MV-4-11 (cell line): Measurements from ENCODE around the gene SLC5A12.

Experiments
- DNase-seq: peaks from one replicate; lab custom pipeline; 2025; lab: John Stamatoyannopoulos, UW

SLC5A12 gene

DNA sequence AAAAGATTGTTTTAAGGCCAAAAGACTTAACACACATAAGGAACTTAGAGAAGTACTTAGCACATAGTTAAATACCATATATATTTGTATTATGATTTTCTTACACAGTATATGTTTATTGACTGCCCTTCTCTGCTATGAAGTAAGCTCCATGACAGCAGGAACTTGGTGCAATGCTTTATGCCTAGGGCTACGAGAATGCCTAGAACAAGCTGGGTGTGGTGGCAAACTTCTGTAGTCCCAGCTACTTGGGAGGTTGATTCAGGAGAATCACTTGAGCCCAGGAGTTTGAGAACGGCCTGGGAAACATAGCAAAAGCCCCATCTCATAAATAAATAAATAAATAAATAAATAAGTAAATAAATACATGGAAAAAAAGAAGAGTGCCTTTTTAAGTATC lies 1.9 kb downstream of the SLC5A12 start:
- DNase-seq: no peak

GRCh38 chr11:26719289-26719973 lies 2.4 kb downstream of the SLC5A12 start:
- no peak for DNase-seq

DNA sequence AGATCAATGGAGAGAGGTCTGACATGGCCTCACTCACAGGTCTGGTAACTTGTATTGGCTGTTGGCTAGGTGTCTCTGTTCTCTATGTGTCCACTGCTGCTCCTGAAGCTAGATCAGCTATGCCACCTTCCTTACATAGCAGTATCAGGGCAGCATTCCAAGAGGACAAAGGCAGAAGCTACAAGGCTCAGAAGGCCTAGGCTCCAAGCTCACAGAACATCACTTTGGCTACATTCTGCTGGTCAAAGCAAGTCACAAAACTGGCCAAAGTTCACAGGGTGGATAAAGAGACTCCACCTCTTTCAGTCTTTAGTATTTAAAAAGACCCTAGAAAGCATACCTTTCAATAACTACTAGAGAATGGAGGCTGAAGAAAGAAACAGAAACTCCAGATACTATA lies 4.1 kb downstream of the SLC5A12 start:
- DNase-seq: no peak

DNA sequence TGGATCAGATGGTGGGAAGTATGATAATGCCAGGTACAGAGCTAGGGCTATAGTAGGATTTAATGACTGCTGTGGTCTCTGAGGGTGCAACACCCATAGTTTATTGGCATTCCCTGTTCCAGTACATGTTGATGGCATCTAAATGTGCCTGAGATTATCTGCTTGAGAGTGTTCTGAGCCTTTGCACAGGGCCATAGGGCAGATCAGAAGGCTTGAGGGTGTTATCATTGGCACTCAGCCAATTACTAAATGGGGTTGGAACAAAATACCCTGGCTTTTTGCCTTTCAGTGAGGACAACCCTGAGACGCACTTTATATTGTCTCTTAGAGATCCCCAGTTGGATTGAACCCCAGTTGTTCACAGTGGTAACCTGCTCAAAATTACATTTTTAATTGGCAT lies 6.7 kb downstream of the SLC5A12 start:
- DNase-seq: no peak

GRCh38 chr11:26712497-26712896 lies 9.4 kb downstream of the SLC5A12 start:
- DNase-seq: no peak

GRCh38 chr11:26710489-26710888 lies 11.4 kb downstream of the SLC5A12 start:
- no peak for DNase-seq

DNA sequence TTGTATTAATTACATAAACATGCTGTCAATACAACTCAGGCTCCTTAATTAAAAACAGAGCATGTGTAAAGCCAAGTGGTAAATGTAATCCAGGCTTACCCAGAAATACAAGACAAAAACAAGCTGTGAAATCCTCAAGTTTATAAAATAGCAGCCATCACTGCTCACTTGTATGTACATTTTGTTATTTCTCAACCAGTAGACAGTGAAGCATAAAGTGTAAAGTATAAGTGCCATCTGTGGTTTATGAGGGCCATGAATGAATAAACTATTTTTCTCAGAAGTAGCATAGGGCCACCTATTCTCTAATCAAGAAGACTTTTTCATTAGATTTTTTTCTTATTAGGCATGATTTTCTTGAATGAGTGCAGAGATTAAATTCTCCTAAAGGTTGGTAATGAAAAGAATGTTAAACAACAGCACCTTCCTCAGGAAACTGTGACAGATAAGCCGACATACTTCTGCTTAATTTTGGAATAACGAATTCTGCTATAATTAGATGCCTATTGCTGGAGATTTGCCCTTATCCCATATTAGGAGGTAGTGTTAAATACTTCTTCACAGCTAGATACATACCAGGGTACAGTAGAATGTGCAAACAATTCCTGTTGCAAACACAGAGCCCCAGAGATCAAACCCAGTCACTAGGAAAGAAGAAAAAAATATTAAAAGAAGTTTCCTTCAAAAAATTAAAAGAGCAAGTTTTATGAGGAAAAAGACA lies 13.0 kb downstream of the SLC5A12 start:
- no peak for DNase-seq

DNA sequence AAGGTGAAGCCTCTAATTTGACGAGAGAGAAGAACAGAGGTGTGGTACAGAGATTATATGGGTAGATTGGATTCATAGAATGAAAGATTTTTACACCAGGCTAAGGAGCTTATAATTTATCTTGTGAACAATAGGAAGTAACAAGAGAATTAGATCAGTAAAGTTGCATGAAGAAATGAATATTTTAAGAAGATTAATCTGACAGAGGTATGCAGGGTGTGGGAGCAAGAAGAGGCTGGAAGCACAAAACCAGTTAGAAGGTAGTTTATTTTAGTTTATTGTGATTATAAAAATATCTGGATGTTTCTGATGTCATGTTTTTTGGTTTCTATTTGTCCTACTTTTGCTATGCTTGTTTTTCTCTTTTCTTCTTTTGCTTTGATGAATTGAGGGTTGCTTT lies 15.7 kb downstream of the SLC5A12 start:
- DNase-seq: no peak

- no peak for DNase-seq
Observed at GRCh38 chr11:26704249-26704648, 17.6 kb downstream of the SLC5A12 start.

DNA sequence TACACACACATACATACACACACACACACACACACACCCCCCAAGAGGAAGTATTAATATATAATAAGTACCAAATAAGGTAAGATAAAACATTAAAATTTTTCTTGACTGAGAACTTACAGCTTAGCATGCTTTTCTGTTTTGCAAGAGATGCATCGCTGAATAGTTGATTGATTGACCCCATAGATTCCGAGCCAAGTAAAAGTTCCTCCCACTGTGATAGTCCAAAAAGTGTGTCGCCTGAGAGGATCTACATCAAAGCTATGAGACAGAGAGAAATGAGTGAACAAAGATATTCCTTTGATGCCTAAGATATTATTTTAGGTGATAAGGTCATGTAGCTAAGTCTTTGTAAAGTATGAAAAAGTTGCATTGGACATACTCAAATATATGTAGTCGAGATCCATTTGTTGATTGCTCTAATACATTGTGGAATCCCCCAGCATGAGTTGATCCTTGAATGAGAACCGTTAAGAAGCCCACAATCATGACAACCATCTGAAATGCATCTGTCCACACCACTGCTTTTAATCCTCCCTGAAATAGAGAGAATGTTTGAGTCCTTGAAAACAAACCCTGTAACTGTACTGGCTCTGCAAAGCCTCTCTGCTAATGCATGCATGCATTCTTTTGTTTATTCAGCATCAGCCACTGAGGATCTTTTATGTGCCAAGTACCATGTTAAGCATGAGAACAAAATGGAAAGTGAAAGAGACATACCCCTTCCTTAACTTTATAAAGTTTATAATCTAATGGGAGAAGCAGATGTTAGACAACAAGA lies 18.3 kb downstream of the SLC5A12 start:
- DNase-seq: no peak

DNA sequence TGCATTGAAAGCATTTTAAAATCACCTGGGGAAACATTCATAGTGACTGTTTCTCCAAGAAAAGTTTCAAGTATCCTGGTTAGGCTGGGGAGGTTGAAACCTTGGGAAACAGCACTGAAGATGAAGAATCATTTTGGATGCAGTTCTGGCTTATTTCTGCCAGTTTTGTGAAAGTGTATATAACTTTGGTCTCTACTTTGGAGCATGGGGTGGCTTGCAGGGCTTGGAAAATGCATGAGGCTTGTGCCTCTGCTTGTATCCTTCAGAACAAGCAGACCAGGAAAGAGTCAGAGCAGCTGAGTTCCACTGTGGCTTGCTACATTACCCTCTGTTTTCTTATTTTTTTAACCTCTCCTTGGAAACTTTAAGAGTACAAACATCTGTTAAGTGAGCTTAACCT lies 19.5 kb downstream of the SLC5A12 start:
- DNase-seq: no peak

- no peak for DNase-seq
Observed at GRCh38 chr11:26700574-26701235, 21.2 kb downstream of the SLC5A12 start.

GRCh38 chr11:26698224-26698623 lies 23.6 kb downstream of the SLC5A12 start:
- no peak for DNase-seq

- no peak for DNase-seq
Observed at GRCh38 chr11:26696330-26696729, 25.5 kb downstream of the SLC5A12 start.

- no peak for DNase-seq
Observed at GRCh38 chr11:26688701-26689100, 33.2 kb downstream of the SLC5A12 start.

GRCh38 chr11:26687351-26687750 lies 34.5 kb downstream of the SLC5A12 start:
- DNase-seq: no peak

DNA sequence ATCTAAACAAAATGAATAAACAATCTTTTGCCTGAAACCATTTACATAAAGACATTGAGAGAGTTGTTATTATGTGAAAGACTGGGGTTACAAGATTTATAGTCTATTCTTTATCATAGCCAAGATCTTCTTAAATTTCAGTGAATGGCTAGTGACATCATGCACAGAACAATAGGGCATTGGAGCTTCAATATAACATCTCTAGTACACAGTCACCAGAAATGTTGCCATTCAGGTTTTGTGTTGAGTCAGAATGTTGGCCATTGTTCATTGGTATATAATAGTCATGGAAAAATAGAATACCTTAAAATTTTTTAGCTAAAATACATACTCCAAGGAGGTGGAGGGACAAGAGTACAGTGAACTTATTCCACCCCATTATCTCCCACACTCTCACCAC lies 44.3 kb downstream of the SLC5A12 start:
- DNase-seq: no peak

- no peak for DNase-seq
Observed at GRCh38 chr11:26676641-26677040, 45.2 kb downstream of the SLC5A12 start.

- DNase-seq: no peak
Observed at GRCh38 chr11:26675233-26675928, 46.5 kb downstream of the SLC5A12 start.

DNA sequence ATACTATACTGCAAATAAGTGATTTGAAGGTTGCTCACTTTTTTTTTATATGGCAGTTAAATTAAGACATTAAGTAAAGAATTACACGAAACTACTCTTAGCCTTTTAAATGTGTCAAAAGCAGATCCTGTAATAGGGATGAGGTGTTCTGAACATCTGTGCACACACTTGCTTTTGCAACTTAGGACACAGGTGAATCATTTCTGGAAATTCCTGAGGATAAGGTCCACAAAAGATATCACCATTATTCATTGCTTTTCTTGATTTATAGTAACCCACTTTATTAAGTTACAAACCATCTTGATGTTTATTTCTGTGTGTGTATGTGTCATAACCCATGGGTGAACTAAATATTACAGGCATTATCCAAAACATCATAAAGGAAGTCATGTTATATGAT lies 55.9 kb downstream of the SLC5A12 start:
- no peak for DNase-seq

- DNase-seq: no peak
Observed at GRCh38 chr11:26665036-26665435, 56.8 kb downstream of the SLC5A12 start.

GRCh38 chr11:26662916-26663315 lies 58.9 kb downstream of the SLC5A12 start:
- no peak for DNase-seq
